GM12878 (cell line): ENCODE results near the gene CSTB. TPM values are rescaled to one million over a fixed set of nuclear protein-coding genes. Genes with fewer than 3 reads are reported as not detected.

Source experiments
- ATAC-seq: fragments of 200-7000 bp; cut with Tn5 transposase; 3 replicates; pipeline ENCODE4 v1.9.1; 2020; ENCODE audit warnings: mild to moderate bottlenecking, moderate library complexity
- BruUV-seq: library from RNA; stranded (reverse); fragments of 400-500 nt; replicated peaks from 2 replicates; lab custom pipeline; 2021; lab: Mats Ljungman, UMichigan
- CTCF ChIA-PET: fragments of 300-600 bp; sonication (Branson Sonifier 250); formaldehyde crosslinking; extraction: SDS; loops from one replicate; lab custom pipeline; 2021; ENCODE audit warnings: inconsistent platforms; lab: Yijun Ruan, JAX
- POLR2A ChIA-PET: fragments of 350-600 bp; formaldehyde crosslinking; extraction: SDS; loops from one replicate; lab custom pipeline; 2021; ENCODE audit warnings: inconsistent platforms; lab: Charles Lee
- RAD21 ChIA-PET: fragments of 300-600 bp; sonication (Branson Sonifier 250); formaldehyde crosslinking; loops from one replicate; lab custom pipeline; 2023; ENCODE audit warnings: antibody characterized with exemption; ENCODE audit not compliant: unreplicated experiment; lab: Charles Lee
- SMC1A ChIA-PET: fragments of 300-600 bp; sonication (Branson Sonifier 250); formaldehyde crosslinking; loops from one replicate; lab custom pipeline; 2023; ENCODE audit not compliant: unreplicated experiment, uncharacterized antibody; lab: Charles Lee
- DNase-seq: peaks from one replicate; pipeline ENCODE4 v3.0.0-alpha.2; 2011; ENCODE audit warnings: low read depth, low spot score
- FAIRE-seq: peaks from 3 replicates; lab custom pipeline; 2011; peaks lifted over from hg19 to GRCh38; lab: Jason Lieb, UNC
- H2AFZ ChIP-seq: 2 replicates; pipeline ENCODE4 v1.6.0; 2011; ENCODE audit warnings: low read depth, low read length, control low read depth; ENCODE audit not compliant: control insufficient read depth
- H3K27ac ChIP-seq: 2 replicates; pipeline ENCODE4 v1.5.1; 2011; ENCODE audit warnings: control low read depth; ENCODE audit not compliant: control insufficient read depth, insufficient read depth
- H3K27me3 ChIP-seq, 2 experiments: replicated peaks in 1 of 2; 2 replicates each; pipeline versions ENCODE4 v1.6.0 to v1.6.1; 2011; ENCODE audit warnings: low read length in 1 of 2; ENCODE audit not compliant: control insufficient read depth in 2 of 2, insufficient read depth in 2 of 2
- H3K36me3 ChIP-seq, 2 experiments: 2 replicates each; pipeline ENCODE4 v1.5.1; 2011; ENCODE audit warnings: low read length in 1 of 2; ENCODE audit not compliant: control insufficient read depth in 2 of 2, insufficient read depth in 2 of 2
- H3K4me1 ChIP-seq: 2 replicates; pipeline ENCODE4 v1.6.1; 2011; ENCODE audit warnings: mild to moderate bottlenecking, low read length, moderate library complexity, mixed read lengths; ENCODE audit not compliant: control insufficient read depth, insufficient read depth
- H3K4me2 ChIP-seq: 2 replicates; pipeline ENCODE4 v1.6.0; 2011; ENCODE audit warnings: control low read depth; ENCODE audit not compliant: control insufficient read depth, insufficient read depth
- H3K4me3 ChIP-seq: fragments of 200-600 bp; sonication (generic); 2 replicates; pipeline ENCODE4 v1.5.1; 2016
- H3K79me2 ChIP-seq: 2 replicates; pipeline ENCODE4 v1.6.0; 2011; ENCODE audit warnings: low read length; ENCODE audit not compliant: control insufficient read depth, insufficient read depth
- H3K9ac ChIP-seq: 2 replicates; pipeline ENCODE4 v1.8.0; 2011; ENCODE audit warnings: low read length, control low read depth, mixed read lengths; ENCODE audit not compliant: control insufficient read depth, insufficient read depth
- H3K9me3 ChIP-seq: replicated peaks from 3 replicates; pipeline ENCODE4 v1.5.1; 2011; ENCODE audit warnings: mild to moderate bottlenecking, low read length; ENCODE audit not compliant: control insufficient read depth, insufficient read depth
- H4K20me1 ChIP-seq: 2 replicates; pipeline ENCODE4 v1.6.0; 2011; ENCODE audit not compliant: control insufficient read depth, insufficient read depth
- ATF7 ChIP-seq: fragments of 450-650 bp; IDR thresholded peaks from 2 replicates; pipeline ENCODE4 v1.6.1; 2016; ENCODE audit warnings: low read depth, mild to moderate bottlenecking
- CEBPB ChIP-seq, 2 experiments: fragments of 150-350 bp in 1 of 2; IDR thresholded peaks; 2 replicates each; pipeline ENCODE4 v1.6.1; 2012 to 2014; ENCODE audit warnings: low read depth in 2 of 2, low read length in 2 of 2, borderline replicate concordance in 1 of 2, inconsistent platforms in 1 of 2
- FOXK2 ChIP-seq: fragments of 450-650 bp; IDR thresholded peaks from 2 replicates; pipeline ENCODE4 v1.6.1; 2017; ENCODE audit warnings: mild to moderate bottlenecking, moderate library complexity
- MYB ChIP-seq: fragments of 150-350 bp; IDR thresholded peaks from 2 replicates; pipeline ENCODE4 v1.6.1; 2014; ENCODE audit warnings: mild to moderate bottlenecking, low read depth, low read length, borderline replicate concordance
- NFIC ChIP-seq: IDR thresholded peaks from 2 replicates; pipeline ENCODE4 v1.6.1; 2012; ENCODE audit warnings: low read depth, mild to moderate bottlenecking, inconsistent platforms, low read length, moderate library complexity
- NFYA ChIP-seq: IDR thresholded peaks from 2 replicates; pipeline ENCODE4 v1.6.1; 2011; ENCODE audit warnings: low read depth, mild to moderate bottlenecking, low read length, improper control_type of control experiment, borderline replicate concordance
- PML ChIP-seq: IDR thresholded peaks from 2 replicates; pipeline ENCODE4 v1.6.1; 2012; ENCODE audit warnings: low read length, inconsistent platforms
- POU2F2 ChIP-seq: IDR thresholded peaks from 3 replicates; pipeline ENCODE4 v1.6.1; 2011; ENCODE audit warnings: low read depth, mild to moderate bottlenecking, low read length, borderline replicate concordance
- SMC3 ChIP-seq: IDR thresholded peaks from 2 replicates; pipeline ENCODE4 v1.6.1; 2011; ENCODE audit warnings: low read length, improper control_type of control experiment, borderline replicate concordance
- STAT1 ChIP-seq: fragments of 450-650 bp; conservative IDR thresholded peaks from 2 replicates; pipeline ENCODE4 v1.6.1; 2014; ENCODE audit warnings: antibody characterized with exemption, mild to moderate bottlenecking
- SUPT20H ChIP-seq: IDR thresholded peaks from 2 replicates; pipeline ENCODE4 v1.6.1; 2011; ENCODE audit warnings: low read depth, mild to moderate bottlenecking, low read length, moderate library complexity, borderline replicate concordance; ENCODE audit not compliant: control insufficient read depth
- SUZ12 ChIP-seq: fragments of 200-600 bp; sonication (generic); IDR thresholded peaks from one replicate; pipeline ENCODE4 v1.6.1; 2018; ENCODE audit warnings: antibody characterized with exemption, mild to moderate bottlenecking; ENCODE audit not compliant: unreplicated experiment
- YBX1 ChIP-seq: fragments of 450-650 bp; IDR thresholded peaks from 2 replicates; pipeline ENCODE4 v1.6.1; 2016; ENCODE audit warnings: antibody characterized with exemption
- WGBS: methylation state at CpG from one replicate; pipeline ENCODE4 v1.1.6; 2016; ENCODE audit warnings: low lambda C conversion rate; ENCODE audit not compliant: insufficient replicate concordance, insufficient coverage; ENCODE audit errors: missing lambda C conversion rate; 5-methylcytosine and 5-hydroxymethylcytosine counted together
- in situ Hi-C: fragments of 300-500 bp; cut with MboI; formaldehyde crosslinking; loops from 9 replicates; pipeline ENCODE4 v1.14.3; 2018; ENCODE audit warnings: mixed read lengths
- intact Hi-C: fragments of 100-400 bp; cut with micrococcal nuclease; formaldehyde crosslinking; loops from one replicate; pipeline ENCODE4 v1.14.2; 2022; ENCODE audit not compliant: unreplicated experiment
- polyA plus RNA-seq, 11 experiments: library from polyadenylated mRNA; depleted of rRNA in 4 of 11; unstranded in 6 of 11; stranded (reverse) in 5 of 11; fragments of >200 nt; fragmentation: Nextera tagmentation in 4 of 11; fragmentation: Illumina TruSeq in 1 of 11; extraction: Ambion mirVana in 4 of 11; extraction: Trizol in 1 of 11; gene quantifications; 1 replicate in 1 of 11; 2 replicates in 10 of 11; pipeline versions ENCODE4 v1.2.1 to v1.2.3, GENCODE V29; 2011 to 2016; ENCODE audit warnings: inconsistent platforms in 2 of 11, missing spikeins in 2 of 11, low read depth in 1 of 11
- total RNA-seq, 4 experiments: library from RNA; depleted of rRNA in 3 of 4; stranded (reverse); fragments of >200 nt in 3 of 4; fragmentation: Illumina TruSeq in 1 of 4; extraction: Trizol in 1 of 4; gene quantifications; 2 replicates each; pipeline versions ENCODE4 v1.2.1 to v1.2.3, GENCODE V29; 2013 to 2021

CSTB gene
- total and polyA plus RNA-seq, 10 of the 15 experiments (the other 5 are each of a cell fraction or from before 2014, with no cell fraction given): 12.5 to 82.7 (median 41.9) TPM

- Histone ChIP-seq H3K4me1 (no peaks in the 10 kb centered on the region; the same call in 1 of the 2 replicates), H3K9me3 (peaks cover 2% of the 10 kb centered on the region; the same call in 1 of the 3 replicates), H2AFZ (no peak overlapping the region), H3K9ac (no peak overlapping the region), H3K4me3 (no peak overlapping the region), H3K79me2 (no peaks in the 10 kb centered on the region), H4K20me1 (no peaks in the 10 kb centered on the region), H3K4me2 (no peak overlapping the region), H3K36me3 (peaks cover 2 to 5% of the 10 kb centered on the region in 2 experiments; a peak in 2 of 4 replicates), H3K27me3 (no peaks in the 10 kb centered on the region), H3K27ac (no peak overlapping the region)
- no TSS peak for BruUV-seq
- ChIA-PET POLR2A (no interaction called here), SMC1A (no interaction called here), RAD21 (no interaction called here), CTCF (interaction anchor here (1.1 kb wide), 1 partner anchor 13 kb away, joined by 6 read pairs; no protein-coding TSS in a partner anchor)
- DNase-seq: no peak
- intact Hi-C loops: no loop called here
- no peak for FAIRE-seq
- TF ChIP-seq CEBPB (IDR thresholded peaks at IDR 0.05; ENCODE audit: borderline replicate concordance in 1 of 2, low read depth in 2 of 2, low read length in 2 of 2): no peak
- TF ChIP-seq YBX1: no peak
- no peak for TF ChIP-seq SMC3
- TF ChIP-seq POU2F2: no peak
- TF ChIP-seq NFIC: no peak
- TF ChIP-seq ATF7: no peak
- no peak for TF ChIP-seq SUZ12
- no peak for TF ChIP-seq PML
- no peak for TF ChIP-seq NFYA
- no peak for TF ChIP-seq STAT1
- no peak for TF ChIP-seq FOXK2
- TF ChIP-seq SUPT20H: no peak
- no peak for TF ChIP-seq MYB
- in situ Hi-C loops: no loop called here
- WGBS: 71% methylated on average over 11 of the region's 11 CpGs
- ATAC-seq: no peak
These were observed 6.7 kb downstream of the CSTB start for GRCh38 chr21:43769325-43769958.
